AG10803 (cell line): ENCODE data around the gene SYNPO.

Experiments
- DNase-seq: peaks from one replicate; pipeline ENCODE4 v3.0.0; 2010; ENCODE audit warnings: low read depth
- H3K4me3 ChIP-seq: 2 replicates; pipeline ENCODE4 v1.5.1; 2011; ENCODE audit warnings: mild to moderate bottlenecking, low read length, control low read depth
- TF ChIP-seq, protein P1 (sequence below): conservative IDR thresholded peaks from 2 replicates; pipeline ENCODE4 v1.5.1; 2011; ENCODE audit warnings: mild to moderate bottlenecking, low read length, control low read depth, inconsistent platforms

Gene SYNPO

DNA sequence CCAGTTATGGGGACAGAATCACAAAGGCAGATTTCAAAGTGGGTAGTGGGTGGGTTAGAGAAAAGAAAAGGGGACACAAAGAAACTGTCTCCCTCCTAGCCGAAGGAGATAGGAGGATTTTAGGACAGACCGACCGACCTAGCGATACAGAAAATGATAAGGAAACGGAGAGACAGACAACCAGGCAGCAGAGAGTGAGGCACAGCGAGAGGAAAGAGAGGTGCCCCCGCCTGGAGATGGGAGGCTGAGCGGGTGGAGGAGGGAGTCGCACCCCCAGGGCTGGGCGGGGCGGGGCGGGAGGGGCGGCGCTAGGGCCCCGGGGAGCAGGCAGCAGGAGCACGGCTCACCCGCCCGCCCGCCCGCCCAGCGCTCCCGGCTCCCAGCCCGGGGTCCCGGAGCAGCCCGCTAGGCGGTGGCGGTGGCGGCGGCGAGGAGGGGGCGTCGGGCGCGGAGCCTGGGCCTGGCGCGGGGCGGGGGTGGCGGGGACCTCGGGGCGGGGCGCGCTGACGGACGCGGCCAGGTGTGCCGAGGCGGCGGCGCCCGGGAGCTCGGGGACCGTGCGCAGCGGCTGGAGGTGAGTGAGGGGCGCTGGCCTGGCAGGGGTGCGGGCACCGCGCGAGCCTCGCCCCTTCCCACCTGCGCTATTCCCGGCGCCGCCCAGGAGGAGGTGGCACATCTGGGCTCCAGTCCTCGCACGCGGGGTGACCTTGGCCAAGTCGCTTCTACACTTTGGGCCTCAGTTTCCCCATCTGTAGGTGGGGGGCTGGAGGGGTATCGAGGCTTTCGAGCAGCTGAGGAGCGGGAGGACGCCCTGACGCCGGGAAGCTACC, 15.9 kb upstream of the SYNPO start:
- TF ChIP-seq, protein P1, sequence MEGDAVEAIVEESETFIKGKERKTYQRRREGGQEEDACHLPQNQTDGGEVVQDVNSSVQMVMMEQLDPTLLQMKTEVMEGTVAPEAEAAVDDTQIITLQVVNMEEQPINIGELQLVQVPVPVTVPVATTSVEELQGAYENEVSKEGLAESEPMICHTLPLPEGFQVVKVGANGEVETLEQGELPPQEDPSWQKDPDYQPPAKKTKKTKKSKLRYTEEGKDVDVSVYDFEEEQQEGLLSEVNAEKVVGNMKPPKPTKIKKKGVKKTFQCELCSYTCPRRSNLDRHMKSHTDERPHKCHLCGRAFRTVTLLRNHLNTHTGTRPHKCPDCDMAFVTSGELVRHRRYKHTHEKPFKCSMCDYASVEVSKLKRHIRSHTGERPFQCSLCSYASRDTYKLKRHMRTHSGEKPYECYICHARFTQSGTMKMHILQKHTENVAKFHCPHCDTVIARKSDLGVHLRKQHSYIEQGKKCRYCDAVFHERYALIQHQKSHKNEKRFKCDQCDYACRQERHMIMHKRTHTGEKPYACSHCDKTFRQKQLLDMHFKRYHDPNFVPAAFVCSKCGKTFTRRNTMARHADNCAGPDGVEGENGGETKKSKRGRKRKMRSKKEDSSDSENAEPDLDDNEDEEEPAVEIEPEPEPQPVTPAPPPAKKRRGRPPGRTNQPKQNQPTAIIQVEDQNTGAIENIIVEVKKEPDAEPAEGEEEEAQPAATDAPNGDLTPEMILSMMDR: no peak; the same call in 1 of the 2 replicates
- H3K4me3 ChIP-seq: peak overlapping the region; percentile 73
- DNase-seq: no peak

DNA sequence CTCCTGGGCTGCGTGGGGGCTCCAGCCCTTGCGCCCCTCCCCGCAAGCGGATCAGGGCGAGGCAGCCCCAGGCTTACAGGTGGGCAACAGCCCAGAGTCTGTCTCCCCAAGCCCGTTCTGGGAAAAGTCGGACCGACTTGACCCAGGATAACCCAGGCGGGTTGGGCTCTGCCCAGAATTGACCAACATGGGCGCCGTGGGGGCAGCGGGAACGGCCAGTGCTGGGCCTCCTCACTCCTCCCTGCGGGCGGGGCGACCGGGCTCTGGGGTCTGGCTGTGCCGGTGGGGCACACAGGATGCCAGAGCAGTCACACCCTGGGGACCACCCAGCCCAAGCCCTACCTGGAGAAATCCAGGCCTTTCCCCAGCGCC, 15.3 kb upstream of the SYNPO start:
- no peak for DNase-seq
- TF ChIP-seq, protein P1: no peak
- peak overlapping the region; percentile 73 for H3K4me3 ChIP-seq

DNA sequence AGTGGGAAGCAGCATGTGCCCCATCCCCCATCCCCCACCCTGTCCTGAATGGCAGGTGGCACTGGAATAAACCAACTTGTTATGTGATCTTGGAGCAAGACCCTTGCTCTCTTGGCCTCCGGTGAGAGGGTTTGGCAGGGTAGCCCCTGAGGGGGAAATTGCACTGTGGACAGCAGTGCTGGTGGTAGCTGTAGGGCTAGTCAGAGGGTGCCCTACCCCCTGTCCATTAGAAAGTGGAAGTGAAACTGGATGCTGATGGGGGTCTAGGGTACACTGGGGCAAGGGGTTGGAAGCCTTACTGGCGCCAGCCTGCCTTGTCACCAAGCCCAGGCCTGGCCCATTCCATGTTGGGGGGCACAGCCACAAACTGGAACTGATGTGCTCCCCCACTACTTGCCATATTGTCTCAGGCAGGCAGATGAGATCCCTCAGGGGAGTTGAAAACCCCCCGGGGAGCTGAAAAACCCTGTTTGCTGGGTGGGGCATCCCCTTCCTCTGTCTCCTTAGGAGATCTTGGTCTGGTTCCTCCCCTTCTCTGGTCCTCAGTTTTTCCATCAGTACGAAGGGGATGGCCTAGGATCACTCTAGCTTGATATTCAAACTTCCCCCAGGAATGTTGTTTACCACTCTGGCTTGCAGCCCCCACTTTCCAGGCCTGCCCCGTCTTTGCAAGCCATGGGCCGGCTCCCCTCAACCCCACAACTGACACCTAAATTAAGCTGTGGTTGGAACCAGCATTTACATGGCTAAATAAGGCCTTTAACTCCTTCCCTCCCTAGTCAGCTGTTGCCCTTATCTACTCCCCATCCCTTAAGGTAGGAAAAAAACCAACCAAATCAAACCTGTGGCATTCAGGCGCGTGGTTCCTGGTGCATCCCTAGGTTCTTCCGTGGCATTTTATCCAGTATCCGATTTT, 14.4 kb upstream of the SYNPO start:
- no peak for DNase-seq
- H3K4me3 ChIP-seq: peak overlapping the region; percentile 73
- TF ChIP-seq, protein P1: no peak

DNA sequence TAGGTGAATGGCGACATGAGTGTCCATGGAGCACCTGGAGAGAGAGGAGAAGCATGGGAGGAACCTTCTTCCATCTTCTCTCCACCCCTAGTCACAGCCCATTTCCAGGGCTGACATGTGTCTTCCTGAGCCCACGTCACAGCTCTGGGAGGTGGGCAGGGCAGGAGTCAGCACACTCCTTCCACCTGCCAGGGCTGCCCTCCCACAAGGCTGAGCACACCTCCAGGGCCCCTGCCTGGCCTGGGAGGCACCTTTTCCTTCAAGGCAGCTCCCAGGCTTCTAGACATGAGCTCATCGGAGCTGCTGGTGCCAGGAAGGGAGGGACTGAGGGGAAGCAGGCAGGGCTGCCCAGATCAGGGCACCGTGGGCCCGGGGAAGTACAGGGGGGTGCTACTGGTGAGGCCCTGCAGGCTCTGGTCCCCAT, 13.6 kb upstream of the SYNPO start:
- H3K4me3 ChIP-seq: no peak overlapping the region
- no peak for DNase-seq
- TF ChIP-seq, protein P1: no peak

DNA sequence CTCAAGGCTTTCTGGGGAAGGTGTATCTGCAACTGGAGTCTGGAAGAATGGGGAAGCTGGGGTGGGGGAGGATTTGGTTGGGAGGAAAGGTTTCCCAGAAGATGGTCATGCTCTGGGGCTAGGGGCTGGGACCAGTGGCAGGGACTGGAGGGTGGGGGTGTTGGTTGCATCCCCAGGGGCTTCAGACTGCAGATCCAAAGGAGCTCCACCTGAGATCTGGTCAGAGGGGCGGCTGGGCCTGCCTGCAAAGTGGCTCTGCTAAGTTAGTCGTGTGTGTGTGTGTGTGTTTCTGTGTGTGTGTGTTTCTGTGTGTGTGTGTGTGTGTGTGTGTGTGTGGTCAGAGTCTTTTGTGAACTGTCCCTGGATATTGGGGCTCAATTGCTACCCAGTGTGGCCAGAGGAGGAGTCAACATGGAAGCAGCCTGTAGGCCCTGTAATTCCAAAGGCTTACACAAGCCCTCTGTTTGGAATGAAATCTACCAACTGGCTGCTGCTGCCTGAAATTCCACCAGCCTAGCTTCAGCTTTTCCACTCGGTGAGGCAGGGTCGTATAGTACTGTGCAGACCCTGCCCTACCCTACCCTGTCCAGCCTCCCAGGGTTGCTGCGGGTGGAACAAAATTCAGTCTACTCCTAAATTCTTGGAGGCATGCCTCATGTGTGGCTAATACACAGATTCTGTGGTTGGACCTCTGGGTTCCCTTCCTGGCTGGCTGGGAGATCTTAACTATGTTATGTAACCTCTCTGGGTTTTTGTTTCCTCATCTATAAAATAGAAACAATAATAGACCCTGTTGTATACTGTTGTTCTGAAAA, 12.5 kb upstream of the SYNPO start:
- TF ChIP-seq, protein P1: no peak
- peak; percentile 70 for DNase-seq
- H3K4me3 ChIP-seq: no peak overlapping the region

DNA sequence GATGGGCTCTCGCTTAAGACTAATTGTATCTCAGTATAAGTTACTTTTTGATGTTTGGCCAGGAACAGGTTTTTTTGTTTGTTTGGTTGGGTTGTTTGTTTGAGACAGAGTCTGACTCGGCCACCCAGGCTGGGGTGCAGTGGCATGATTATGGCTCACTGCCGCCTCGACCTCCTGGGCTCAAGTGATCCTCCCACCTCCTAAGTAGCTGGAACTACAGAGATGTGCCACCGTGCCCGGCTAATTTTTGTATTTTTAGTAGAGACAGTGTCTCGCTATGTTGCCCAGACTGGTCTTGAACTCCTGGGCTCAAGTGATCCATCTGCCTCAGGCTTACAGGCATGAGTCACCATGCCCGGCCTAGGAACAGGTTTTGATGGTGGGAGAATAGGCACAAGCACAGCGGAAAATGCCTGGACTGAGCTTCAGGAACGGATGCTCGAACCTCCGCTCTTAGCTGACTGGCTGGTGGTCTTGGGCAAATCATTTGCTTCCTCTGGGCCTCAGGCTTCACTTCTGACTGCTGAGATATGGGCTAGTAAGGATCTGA, 11.4 kb upstream of the SYNPO start:
- TF ChIP-seq, protein P1: no peak
- DNase-seq: no peak
- no peak overlapping the region for H3K4me3 ChIP-seq
